ENCODE measurements around the gene USP6NL.

DNA sequence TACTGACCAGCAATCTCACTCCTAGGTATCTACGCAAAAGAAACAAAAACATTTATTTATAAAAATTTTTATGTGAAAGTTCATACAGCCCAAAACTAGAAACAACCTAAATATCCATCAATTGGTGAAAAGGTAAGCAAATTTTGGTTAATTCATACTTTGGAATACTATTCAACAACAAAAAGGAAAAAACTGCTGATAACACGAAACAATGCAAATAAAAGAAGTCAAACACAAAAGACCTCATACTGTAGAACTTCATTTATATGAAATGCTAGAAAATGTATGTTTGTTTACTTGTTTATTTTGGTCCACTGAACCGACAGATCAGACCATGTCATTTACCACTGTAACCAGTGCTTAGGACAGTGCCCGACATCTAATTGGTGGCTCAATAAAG, 60.3 kb downstream of the USP6NL start:
- TF ChIP-seq, protein P1, sequence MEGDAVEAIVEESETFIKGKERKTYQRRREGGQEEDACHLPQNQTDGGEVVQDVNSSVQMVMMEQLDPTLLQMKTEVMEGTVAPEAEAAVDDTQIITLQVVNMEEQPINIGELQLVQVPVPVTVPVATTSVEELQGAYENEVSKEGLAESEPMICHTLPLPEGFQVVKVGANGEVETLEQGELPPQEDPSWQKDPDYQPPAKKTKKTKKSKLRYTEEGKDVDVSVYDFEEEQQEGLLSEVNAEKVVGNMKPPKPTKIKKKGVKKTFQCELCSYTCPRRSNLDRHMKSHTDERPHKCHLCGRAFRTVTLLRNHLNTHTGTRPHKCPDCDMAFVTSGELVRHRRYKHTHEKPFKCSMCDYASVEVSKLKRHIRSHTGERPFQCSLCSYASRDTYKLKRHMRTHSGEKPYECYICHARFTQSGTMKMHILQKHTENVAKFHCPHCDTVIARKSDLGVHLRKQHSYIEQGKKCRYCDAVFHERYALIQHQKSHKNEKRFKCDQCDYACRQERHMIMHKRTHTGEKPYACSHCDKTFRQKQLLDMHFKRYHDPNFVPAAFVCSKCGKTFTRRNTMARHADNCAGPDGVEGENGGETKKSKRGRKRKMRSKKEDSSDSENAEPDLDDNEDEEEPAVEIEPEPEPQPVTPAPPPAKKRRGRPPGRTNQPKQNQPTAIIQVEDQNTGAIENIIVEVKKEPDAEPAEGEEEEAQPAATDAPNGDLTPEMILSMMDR (IDR thresholded peaks at IDR 0.05; ENCODE audit: insufficient read depth, low read length): no peak
- TF ChIP-seq, protein P2, sequence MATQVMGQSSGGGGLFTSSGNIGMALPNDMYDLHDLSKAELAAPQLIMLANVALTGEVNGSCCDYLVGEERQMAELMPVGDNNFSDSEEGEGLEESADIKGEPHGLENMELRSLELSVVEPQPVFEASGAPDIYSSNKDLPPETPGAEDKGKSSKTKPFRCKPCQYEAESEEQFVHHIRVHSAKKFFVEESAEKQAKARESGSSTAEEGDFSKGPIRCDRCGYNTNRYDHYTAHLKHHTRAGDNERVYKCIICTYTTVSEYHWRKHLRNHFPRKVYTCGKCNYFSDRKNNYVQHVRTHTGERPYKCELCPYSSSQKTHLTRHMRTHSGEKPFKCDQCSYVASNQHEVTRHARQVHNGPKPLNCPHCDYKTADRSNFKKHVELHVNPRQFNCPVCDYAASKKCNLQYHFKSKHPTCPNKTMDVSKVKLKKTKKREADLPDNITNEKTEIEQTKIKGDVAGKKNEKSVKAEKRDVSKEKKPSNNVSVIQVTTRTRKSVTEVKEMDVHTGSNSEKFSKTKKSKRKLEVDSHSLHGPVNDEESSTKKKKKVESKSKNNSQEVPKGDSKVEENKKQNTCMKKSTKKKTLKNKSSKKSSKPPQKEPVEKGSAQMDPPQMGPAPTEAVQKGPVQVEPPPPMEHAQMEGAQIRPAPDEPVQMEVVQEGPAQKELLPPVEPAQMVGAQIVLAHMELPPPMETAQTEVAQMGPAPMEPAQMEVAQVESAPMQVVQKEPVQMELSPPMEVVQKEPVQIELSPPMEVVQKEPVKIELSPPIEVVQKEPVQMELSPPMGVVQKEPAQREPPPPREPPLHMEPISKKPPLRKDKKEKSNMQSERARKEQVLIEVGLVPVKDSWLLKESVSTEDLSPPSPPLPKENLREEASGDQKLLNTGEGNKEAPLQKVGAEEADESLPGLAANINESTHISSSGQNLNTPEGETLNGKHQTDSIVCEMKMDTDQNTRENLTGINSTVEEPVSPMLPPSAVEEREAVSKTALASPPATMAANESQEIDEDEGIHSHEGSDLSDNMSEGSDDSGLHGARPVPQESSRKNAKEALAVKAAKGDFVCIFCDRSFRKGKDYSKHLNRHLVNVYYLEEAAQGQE (IDR thresholded peaks at IDR 0.05; ENCODE audit: insufficient replicate concordance, low read depth): no peak
- TF ChIP-seq POLR2AphosphoS5 (IDR thresholded peaks at IDR 0.05; ENCODE audit: low read depth) (no peak), SPI1 (IDR thresholded peaks at IDR 0.05; ENCODE audit: borderline replicate concordance, low read depth) (no peak)

Data from HL-60 (cell line).